SU-DHL-6 (cell line): Measurements from ENCODE around the gene RNF32.

ENCODE experiments used
- H2AFZ ChIP-seq: fragments of 200-600 bp; sonication (generic); 2 replicates; pipeline ENCODE4 v1.6.1; 2014; ENCODE audit warnings: low read depth, mild to moderate bottlenecking, moderate library complexity, mixed read lengths, antibody characterized with exemption, low read length; ENCODE audit not compliant: severe bottlenecking
- H3F3A ChIP-seq: fragments of 200-600 bp; shearing (Covaris generic); 2 replicates; pipeline ENCODE4 v1.6.0; 2016; ENCODE audit warnings: antibody characterized with exemption, mild to moderate bottlenecking; ENCODE audit not compliant: insufficient read depth
- H3K27ac ChIP-seq: fragments of 200-600 bp; sonication (generic); 2 replicates; pipeline ENCODE4 v1.5.1; 2016; ENCODE audit warnings: low read depth, mild to moderate bottlenecking, low read length, moderate library complexity, mixed read lengths
- H3K27me3 ChIP-seq: fragments of 200-600 bp; sonication (generic), shearing (Covaris generic); 2 replicates; pipeline ENCODE4 v1.6.0; 2014; ENCODE audit warnings: mild to moderate bottlenecking, low read length
- H3K36me3 ChIP-seq: fragments of 200-600 bp; sonication (generic); 2 replicates; pipeline ENCODE4 v1.6.1; 2014; ENCODE audit warnings: mild to moderate bottlenecking, low read length, mixed read lengths
- H3K4me2 ChIP-seq: fragments of 300-600, 200-600 bp; shearing (Covaris generic), sonication (generic); 2 replicates; pipeline ENCODE4 v1.6.0; 2014; ENCODE audit warnings: low read length, low read depth, mild to moderate bottlenecking; ENCODE audit not compliant: poor library complexity, severe bottlenecking
- H3K4me3 ChIP-seq: fragments of 200-600 bp; sonication (generic); 2 replicates; pipeline ENCODE4 v1.5.1; 2014; ENCODE audit warnings: antibody characterized with exemption, low read length, mild to moderate bottlenecking, mixed read lengths; ENCODE audit not compliant: insufficient read depth, poor library complexity, severe bottlenecking
- H3K79me2 ChIP-seq: fragments of 200-600 bp; sonication (generic); 2 replicates; pipeline ENCODE4 v1.6.1; 2014; ENCODE audit warnings: mild to moderate bottlenecking, low read length, moderate library complexity; ENCODE audit not compliant: insufficient read depth
- H3K9ac ChIP-seq: fragments of 200-600 bp; sonication (generic); 2 replicates; pipeline ENCODE4 v1.7.0; 2014; ENCODE audit warnings: mild to moderate bottlenecking, low read length
- H3K9me2 ChIP-seq: fragments of 200-600 bp; sonication (generic); replicated peaks from 2 replicates; pipeline ENCODE4 v1.6.1; 2014; ENCODE audit warnings: low read length; ENCODE audit not compliant: insufficient read depth
- H3K9me3 ChIP-seq: fragments of 200-600 bp; sonication (generic); 2 replicates; pipeline ENCODE4 v1.6.1; 2014; ENCODE audit warnings: low read length, mixed read lengths; ENCODE audit not compliant: insufficient read depth
- H4K20me1 ChIP-seq: fragments of 200-600 bp; sonication (generic); 2 replicates; pipeline ENCODE4 v1.6.1; 2014; ENCODE audit warnings: low read depth, mild to moderate bottlenecking, antibody characterized with exemption, low read length, moderate library complexity, mixed read lengths
- EZH2phosphoT487 ChIP-seq: fragments of 200-600 bp; sonication (generic), shearing (Covaris generic); conservative IDR thresholded peaks from 2 replicates; pipeline ENCODE4 v1.6.1; 2018; ENCODE audit warnings: mild to moderate bottlenecking, antibody characterized with exemption, low read length, moderate library complexity, mixed read lengths
- TF ChIP-seq, protein P1 (sequence below): fragments of 200-600 bp; sonication (generic); IDR thresholded peaks from one replicate; pipeline ENCODE4 v1.5.1; 2017; ENCODE audit warnings: antibody characterized with exemption, mild to moderate bottlenecking, low read length, moderate library complexity; ENCODE audit not compliant: insufficient read depth, poor library complexity, severe bottlenecking

Gene RNF32

DNA sequence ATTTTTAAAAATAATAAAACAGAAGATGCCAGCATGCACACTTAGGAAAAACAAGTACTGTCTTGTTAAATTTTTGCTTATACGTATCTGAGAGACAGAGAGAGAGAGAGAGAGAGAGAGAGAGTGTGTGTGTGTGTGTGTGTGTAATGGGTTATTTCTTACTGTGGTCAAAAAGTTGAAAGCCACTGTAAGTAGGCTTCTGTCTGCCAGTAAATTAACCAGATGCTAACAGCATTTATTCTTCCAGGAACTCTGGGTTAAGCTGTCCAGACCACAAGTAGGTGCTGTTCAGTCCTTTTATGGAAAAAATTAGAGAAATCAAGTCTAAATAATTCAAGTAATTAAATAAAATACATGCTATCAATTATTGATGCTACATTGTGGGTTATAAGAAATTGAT is 39.7 kb downstream of the RNF32 start:
- Histone ChIP-seq H3K27ac (no peak overlapping the region), H4K20me1 (no peaks in the 10 kb centered on the region)
- no peak for TF ChIP-seq EZH2phosphoT487
- TF ChIP-seq, protein P1, sequence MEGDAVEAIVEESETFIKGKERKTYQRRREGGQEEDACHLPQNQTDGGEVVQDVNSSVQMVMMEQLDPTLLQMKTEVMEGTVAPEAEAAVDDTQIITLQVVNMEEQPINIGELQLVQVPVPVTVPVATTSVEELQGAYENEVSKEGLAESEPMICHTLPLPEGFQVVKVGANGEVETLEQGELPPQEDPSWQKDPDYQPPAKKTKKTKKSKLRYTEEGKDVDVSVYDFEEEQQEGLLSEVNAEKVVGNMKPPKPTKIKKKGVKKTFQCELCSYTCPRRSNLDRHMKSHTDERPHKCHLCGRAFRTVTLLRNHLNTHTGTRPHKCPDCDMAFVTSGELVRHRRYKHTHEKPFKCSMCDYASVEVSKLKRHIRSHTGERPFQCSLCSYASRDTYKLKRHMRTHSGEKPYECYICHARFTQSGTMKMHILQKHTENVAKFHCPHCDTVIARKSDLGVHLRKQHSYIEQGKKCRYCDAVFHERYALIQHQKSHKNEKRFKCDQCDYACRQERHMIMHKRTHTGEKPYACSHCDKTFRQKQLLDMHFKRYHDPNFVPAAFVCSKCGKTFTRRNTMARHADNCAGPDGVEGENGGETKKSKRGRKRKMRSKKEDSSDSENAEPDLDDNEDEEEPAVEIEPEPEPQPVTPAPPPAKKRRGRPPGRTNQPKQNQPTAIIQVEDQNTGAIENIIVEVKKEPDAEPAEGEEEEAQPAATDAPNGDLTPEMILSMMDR = no peak

DNA sequence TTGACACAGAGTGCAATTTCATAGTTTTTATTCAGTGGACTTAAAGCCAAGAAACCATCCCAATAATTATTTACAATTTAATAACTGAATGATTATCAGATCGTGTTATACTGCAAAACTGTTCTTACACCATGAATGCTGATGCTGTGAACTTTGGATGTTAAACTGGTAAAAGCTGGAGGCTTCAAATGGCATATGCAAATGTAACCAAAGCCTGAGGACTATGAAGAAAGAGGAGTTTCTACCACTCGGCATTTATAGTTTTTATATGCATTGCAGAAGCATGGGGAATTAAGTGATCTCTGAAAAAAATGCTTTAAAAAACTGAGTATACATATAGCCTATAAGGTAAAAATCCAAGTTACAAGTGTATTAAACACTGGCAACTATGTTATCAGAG is 42.4 kb downstream of the RNF32 start:
- Histone ChIP-seq H3K9me3 (no peaks in the 10 kb centered on the region), H3K9me2 (no peaks in the 10 kb centered on the region), H3F3A (no peaks in the 10 kb centered on the region), H3K27ac (no peak overlapping the region), H3K36me3 (no peaks in the 10 kb centered on the region), H3K4me3 (no peak overlapping the region), H3K4me2 (no peak overlapping the region), H2AFZ (no peak overlapping the region), H3K9ac (no peak overlapping the region), H4K20me1 (no peaks in the 10 kb centered on the region), H3K27me3 (no peaks in the 10 kb centered on the region), H3K79me2 (no peaks in the 10 kb centered on the region)
- TF ChIP-seq, protein P1 = no peak
- TF ChIP-seq EZH2phosphoT487 = no peak

More for the DNA sequence above, 39.7 kb downstream of the RNF32 start:
- Histone ChIP-seq H3K4me2 (no peak overlapping the region), H3K9me2 (no peaks in the 10 kb centered on the region), H3K9ac (no peak overlapping the region), H2AFZ (no peak overlapping the region), H3K36me3 (no peaks in the 10 kb centered on the region), H3K9me3 (no peaks in the 10 kb centered on the region), H3F3A (no peaks in the 10 kb centered on the region), H3K27me3 (no peaks in the 10 kb centered on the region), H3K4me3 (no peak overlapping the region), H3K79me2 (no peaks in the 10 kb centered on the region)

DNA sequence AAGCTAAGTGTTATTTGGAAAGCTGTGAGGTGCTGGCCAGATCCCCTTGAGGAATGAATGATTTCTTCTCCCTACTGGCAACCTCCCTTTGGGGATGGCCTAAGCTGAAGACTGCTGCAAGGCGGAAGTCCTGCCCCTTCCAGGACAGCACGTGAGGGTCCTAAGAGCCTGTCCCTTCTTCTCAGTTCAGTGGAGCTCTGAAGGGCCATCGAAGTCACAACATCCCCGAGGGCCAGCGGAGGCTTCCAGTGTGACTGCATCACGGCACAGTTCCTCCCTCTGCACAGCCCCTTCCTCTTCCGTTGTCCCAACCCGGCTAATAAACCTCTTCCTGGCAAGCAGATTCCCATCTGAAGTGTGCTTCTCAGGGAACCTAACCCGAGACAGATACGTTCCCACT is 43.7 kb downstream of the RNF32 start:
- H3K9me2 ChIP-seq = no peaks in the 10 kb centered on the region
- H3K27ac ChIP-seq = no peak overlapping the region
- H3K27me3 ChIP-seq = no peaks in the 10 kb centered on the region
- no peaks in the 10 kb centered on the region for H3K79me2 ChIP-seq
- H3K4me2 ChIP-seq = no peak overlapping the region
- H2AFZ ChIP-seq = no peak overlapping the region
- no peak overlapping the region for H3K9ac ChIP-seq
- no peaks in the 10 kb centered on the region for H3F3A ChIP-seq
- no peaks in the 10 kb centered on the region for H3K36me3 ChIP-seq
- no peak overlapping the region for H3K4me3 ChIP-seq
- no peak for TF ChIP-seq EZH2phosphoT487
- TF ChIP-seq, protein P1 = no peak
- H3K9me3 ChIP-seq = no peaks in the 10 kb centered on the region
- no peaks in the 10 kb centered on the region for H4K20me1 ChIP-seq

DNA sequence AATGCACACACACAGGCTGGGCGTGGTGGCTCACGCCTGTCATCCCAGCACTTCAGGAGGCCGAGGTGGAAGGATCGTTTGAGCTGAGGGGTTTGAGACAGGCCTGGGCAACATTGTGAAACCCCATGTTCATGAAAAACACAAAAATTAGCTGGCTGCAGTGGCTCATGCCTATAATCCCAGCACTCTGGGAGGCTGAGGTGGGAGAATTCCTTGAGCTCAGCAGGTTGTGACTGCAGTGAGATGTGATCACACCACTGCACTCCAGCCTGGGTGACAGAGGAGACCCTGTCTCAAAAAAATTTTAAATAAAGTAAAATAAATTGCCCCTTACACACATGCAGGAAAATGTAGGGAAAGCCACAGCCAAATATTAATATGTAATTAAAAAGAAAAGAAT is 44.1 kb downstream of the RNF32 start:
- Histone ChIP-seq H3K9me2 (no peaks in the 10 kb centered on the region), H3K4me3 (no peak overlapping the region), H2AFZ (no peak overlapping the region), H3K9ac (no peak overlapping the region), H3K36me3 (no peaks in the 10 kb centered on the region), H4K20me1 (no peaks in the 10 kb centered on the region), H3K27ac (no peak overlapping the region), H3K79me2 (no peaks in the 10 kb centered on the region), H3F3A (no peaks in the 10 kb centered on the region), H3K9me3 (no peaks in the 10 kb centered on the region), H3K4me2 (no peak overlapping the region), H3K27me3 (no peaks in the 10 kb centered on the region)
- TF ChIP-seq, protein P1 = no peak
- TF ChIP-seq EZH2phosphoT487 = no peak
